Measurements from ENCODE around the gene ACVR1.

Gene ACVR1

GRCh38 chr2:157877761-157878400 lies 1.8 kb upstream of the ACVR1 start:
- no peak for DNase-seq (ENCODE audit: low spot score)
- Mint-ChIP-seq H3K27ac (peak overlapping the region; percentile 56), H3K4me3 (peak overlapping the region; percentile 87), H3K27me3 (ENCODE audit: low read depth) (no peaks in the 10 kb centered on the region), H3K36me3 (ENCODE audit: low read depth) (peaks cover 16% of the 10 kb centered on the region), H3K9me3 (no peaks in the 10 kb centered on the region), H3K4me1 (ENCODE audit: low read depth) (peaks cover 47% of the 10 kb centered on the region)

DNA sequence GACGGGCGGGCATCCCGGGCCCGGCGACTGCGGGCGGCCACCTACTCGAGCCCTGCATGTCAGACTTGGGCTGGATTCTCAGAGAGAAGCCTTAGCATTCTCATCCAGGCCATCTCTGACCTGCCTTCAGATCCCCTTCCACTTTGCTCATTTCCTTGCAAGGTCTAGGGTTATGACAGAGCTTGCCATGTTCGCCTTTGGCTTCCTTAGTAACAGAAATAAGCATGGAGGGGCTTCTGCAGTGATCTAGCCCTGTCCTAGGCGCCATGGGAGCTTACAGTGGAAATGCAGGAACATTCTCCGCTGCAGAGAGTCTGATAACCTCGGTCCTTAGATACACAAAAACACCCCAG lies 632 bp upstream of the ACVR1 start:
- Mint-ChIP-seq H3K4me3 (peak overlapping the region; percentile 87), H3K36me3 (ENCODE audit: low read depth) (peaks cover 18% of the 10 kb centered on the region), H3K9me3 (no peaks in the 10 kb centered on the region), H3K27me3 (ENCODE audit: low read depth) (no peaks in the 10 kb centered on the region), H3K27ac (peak overlapping the region; percentile 56), H3K4me1 (ENCODE audit: low read depth) (peaks cover 52% of the 10 kb centered on the region)
- DNase-seq (ENCODE audit: low spot score) = no peak

DNA sequence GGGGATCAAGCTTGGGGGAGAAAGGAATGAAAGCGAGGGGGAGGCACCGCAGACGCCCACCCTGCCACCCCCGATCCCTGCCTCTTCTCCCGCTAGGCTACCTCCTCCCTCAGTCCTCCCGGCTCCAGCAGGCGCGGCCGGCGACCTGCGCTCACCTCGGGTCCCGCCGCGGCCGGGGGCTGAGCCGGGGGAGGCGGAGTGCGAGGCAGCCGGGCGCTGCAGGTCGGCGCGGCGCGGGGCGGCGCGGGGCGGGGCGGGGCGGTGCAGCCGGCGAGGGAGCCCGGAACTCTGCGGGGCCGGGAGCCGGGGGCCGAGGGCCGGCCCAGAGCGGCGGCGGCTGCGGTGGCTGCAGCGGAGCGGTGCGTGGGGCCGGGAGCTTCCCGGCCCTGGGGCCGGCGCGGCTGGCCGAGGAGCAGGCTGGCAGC lies 477 bp downstream of the ACVR1 start:
- peak; percentile 70 for DNase-seq (ENCODE audit: low spot score)
- H3K9me3 Mint-ChIP-seq = no peaks in the 10 kb centered on the region
- H3K27ac Mint-ChIP-seq = peak overlapping the region; percentile 90
- no peaks in the 10 kb centered on the region for H3K27me3 Mint-ChIP-seq (ENCODE audit: low read depth)
- H3K36me3 Mint-ChIP-seq (ENCODE audit: low read depth) = peaks cover 20% of the 10 kb centered on the region
- peak overlapping the region; percentile 93 for H3K4me3 Mint-ChIP-seq
- peaks cover 52% of the 10 kb centered on the region for H3K4me1 Mint-ChIP-seq (ENCODE audit: low read depth)

GRCh38 chr2:157874997-157875640 lies 1.0 kb downstream of the ACVR1 start:
- peak overlapping the region; percentile 90 for H3K27ac Mint-ChIP-seq
- peak overlapping the region; percentile 93 for H3K4me3 Mint-ChIP-seq
- H3K36me3 Mint-ChIP-seq (ENCODE audit: low read depth) = peaks cover 20% of the 10 kb centered on the region
- DNase-seq (ENCODE audit: low spot score) = no peak
- H3K27me3 Mint-ChIP-seq (ENCODE audit: low read depth) = no peaks in the 10 kb centered on the region
- H3K9me3 Mint-ChIP-seq = no peaks in the 10 kb centered on the region
- H3K4me1 Mint-ChIP-seq (ENCODE audit: low read depth) = peaks cover 55% of the 10 kb centered on the region

GRCh38 chr2:157874348-157874747 lies 1.8 kb downstream of the ACVR1 start:
- no peaks in the 10 kb centered on the region for H3K9me3 Mint-ChIP-seq
- H3K27ac Mint-ChIP-seq = peak overlapping the region; percentile 90
- no peak for DNase-seq (ENCODE audit: low spot score)
- H3K36me3 Mint-ChIP-seq (ENCODE audit: low read depth) = peaks cover 25% of the 10 kb centered on the region
- H3K4me3 Mint-ChIP-seq = peak overlapping the region; percentile 93
- peaks cover 61% of the 10 kb centered on the region for H3K4me1 Mint-ChIP-seq (ENCODE audit: low read depth)
- no peaks in the 10 kb centered on the region for H3K27me3 Mint-ChIP-seq (ENCODE audit: low read depth)

DNA sequence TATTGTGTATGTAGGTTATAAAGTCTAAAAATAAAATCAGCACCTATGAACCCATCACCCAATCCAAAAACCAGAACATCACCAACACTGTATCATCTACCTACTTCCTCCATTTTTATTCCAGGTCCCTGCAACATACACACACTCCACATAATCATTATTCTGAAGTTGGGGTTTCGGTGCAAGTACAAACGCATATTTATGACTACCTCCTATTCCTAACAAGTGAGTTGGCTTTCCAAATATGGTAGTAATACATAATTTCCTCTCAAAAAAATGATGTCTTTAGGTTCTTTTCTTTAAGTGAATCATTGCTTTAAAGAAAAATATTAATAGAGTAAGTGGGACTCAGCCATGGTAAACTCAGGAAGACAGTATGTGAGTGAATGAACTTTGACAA lies 3.3 kb downstream of the ACVR1 start:
- Mint-ChIP-seq H3K9me3 (no peaks in the 10 kb centered on the region), H3K4me1 (ENCODE audit: low read depth) (peaks cover 56% of the 10 kb centered on the region), H3K27me3 (ENCODE audit: low read depth) (no peaks in the 10 kb centered on the region), H3K36me3 (ENCODE audit: low read depth) (peaks cover 21% of the 10 kb centered on the region), H3K27ac (no peak overlapping the region), H3K4me3 (no peak overlapping the region)
- no peak for DNase-seq (ENCODE audit: low spot score)

GRCh38 chr2:157871415-157871814 lies 4.7 kb downstream of the ACVR1 start:
- peaks cover 55% of the 10 kb centered on the region for H3K4me1 Mint-ChIP-seq (ENCODE audit: low read depth)
- H3K4me3 Mint-ChIP-seq = no peak overlapping the region
- peaks cover 24% of the 10 kb centered on the region for H3K36me3 Mint-ChIP-seq (ENCODE audit: low read depth)
- DNase-seq (ENCODE audit: low spot score) = no peak
- no peaks in the 10 kb centered on the region for H3K9me3 Mint-ChIP-seq
- H3K27me3 Mint-ChIP-seq (ENCODE audit: low read depth) = no peaks in the 10 kb centered on the region
- H3K27ac Mint-ChIP-seq = no peak overlapping the region

GRCh38 chr2:157868993-157869392 lies 7.1 kb downstream of the ACVR1 start:
- DNase-seq (ENCODE audit: low spot score) = no peak
- Mint-ChIP-seq H3K9me3 (no peaks in the 10 kb centered on the region), H3K4me1 (ENCODE audit: low read depth) (peaks cover 51% of the 10 kb centered on the region), H3K27me3 (ENCODE audit: low read depth) (no peaks in the 10 kb centered on the region), H3K27ac (no peak overlapping the region), H3K36me3 (ENCODE audit: low read depth) (peaks cover 23% of the 10 kb centered on the region), H3K4me3 (no peak overlapping the region)

- H3K27ac Mint-ChIP-seq = no peak overlapping the region
- DNase-seq (ENCODE audit: low spot score) = no peak
- H3K27me3 Mint-ChIP-seq (ENCODE audit: low read depth) = no peaks in the 10 kb centered on the region
- H3K4me1 Mint-ChIP-seq (ENCODE audit: low read depth) = peaks cover 39% of the 10 kb centered on the region
- peaks cover 22% of the 10 kb centered on the region for H3K36me3 Mint-ChIP-seq (ENCODE audit: low read depth)
- no peaks in the 10 kb centered on the region for H3K9me3 Mint-ChIP-seq
- H3K4me3 Mint-ChIP-seq = no peak overlapping the region
Observed at GRCh38 chr2:157867703-157868102, 8.4 kb downstream of the ACVR1 start.

- Mint-ChIP-seq H3K27ac (no peak overlapping the region), H3K27me3 (ENCODE audit: low read depth) (no peaks in the 10 kb centered on the region)
Observed at GRCh38 chr2:157866666-157867642, 9.2 kb downstream of the ACVR1 start.

GRCh38 chr2:157866202-157866601 lies 9.9 kb downstream of the ACVR1 start:
- no peak for DNase-seq (ENCODE audit: low spot score)

More at GRCh38 chr2:157866666-157867642, 9.2 kb downstream of the ACVR1 start:
- Mint-ChIP-seq H3K9me3 (no peaks in the 10 kb centered on the region), H3K36me3 (ENCODE audit: low read depth) (peaks cover 21% of the 10 kb centered on the region), H3K4me1 (ENCODE audit: low read depth) (peaks cover 36% of the 10 kb centered on the region), H3K4me3 (no peak overlapping the region)
- no peak for DNase-seq (ENCODE audit: low spot score)

GRCh38 chr2:157864857-157865430 lies 11.2 kb downstream of the ACVR1 start:
- H3K27ac Mint-ChIP-seq = no peak overlapping the region
- H3K27me3 Mint-ChIP-seq (ENCODE audit: low read depth) = no peaks in the 10 kb centered on the region
- H3K4me3 Mint-ChIP-seq = no peak overlapping the region
- no peak for DNase-seq (ENCODE audit: low spot score)
- H3K36me3 Mint-ChIP-seq (ENCODE audit: low read depth) = peaks cover 15% of the 10 kb centered on the region
- H3K9me3 Mint-ChIP-seq = no peaks in the 10 kb centered on the region
- peaks cover 29% of the 10 kb centered on the region for H3K4me1 Mint-ChIP-seq (ENCODE audit: low read depth)

More at GRCh38 chr2:157866202-157866601, 9.9 kb downstream of the ACVR1 start:
- Mint-ChIP-seq H3K9me3 (no peaks in the 10 kb centered on the region), H3K4me3 (no peak overlapping the region), H3K27ac (no peak overlapping the region), H3K36me3 (ENCODE audit: low read depth) (peaks cover 21% of the 10 kb centered on the region), H3K27me3 (ENCODE audit: low read depth) (no peaks in the 10 kb centered on the region), H3K4me1 (ENCODE audit: low read depth) (peaks cover 36% of the 10 kb centered on the region)

DNA sequence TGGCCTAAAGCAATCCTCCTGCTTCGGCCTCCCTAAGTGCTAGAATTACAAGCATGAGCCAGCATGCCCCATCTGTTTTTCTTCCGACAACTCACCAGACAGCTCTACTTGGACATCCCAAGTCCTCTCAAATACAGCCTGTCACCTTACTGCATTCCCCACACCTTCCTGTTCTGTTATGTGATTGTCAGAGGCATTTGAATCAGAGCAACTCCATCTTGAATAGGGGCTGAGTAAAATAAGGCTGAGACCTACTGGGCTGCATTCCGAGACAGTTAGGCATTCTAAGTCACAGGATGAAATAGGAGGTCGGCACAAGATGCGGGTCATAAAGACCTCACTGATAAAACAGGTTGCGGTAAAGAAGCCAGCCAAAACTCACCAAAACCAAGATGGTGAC lies 17.3 kb downstream of the ACVR1 start:
- H3K4me1 Mint-ChIP-seq (ENCODE audit: low read depth) = peaks cover 12% of the 10 kb centered on the region
- H3K27me3 Mint-ChIP-seq (ENCODE audit: low read depth) = no peaks in the 10 kb centered on the region
- no peak for DNase-seq (ENCODE audit: low spot score)
- no peaks in the 10 kb centered on the region for H3K9me3 Mint-ChIP-seq
- H3K36me3 Mint-ChIP-seq (ENCODE audit: low read depth) = peaks cover 22% of the 10 kb centered on the region
- no peak overlapping the region for H3K27ac Mint-ChIP-seq
- no peak overlapping the region for H3K4me3 Mint-ChIP-seq
